A549 (cell line): ENCODE measurements around the gene ATP9A. TPM values are rescaled to one million over a fixed set of nuclear protein-coding genes. Genes with fewer than 3 reads are reported as not detected.

ENCODE experiments used
- ATAC-seq, 2 experiments: fragments of 200-7000 bp in 1 of 2; fragments of >200 bp in 1 of 2; cut with Nextera tagmentation in 1 of 2; cut with Tn5 transposase in 1 of 2; 3 replicates each; pipeline versions ENCODE4 v1.8.0 to v1.9.1; 2018 to 2020; ENCODE audit warnings: mild to moderate bottlenecking in 1 of 2, moderate library complexity in 1 of 2
- CTCF ChIA-PET: fragments of 300-600 bp; sonication (Branson Sonifier 250); formaldehyde crosslinking; extraction: SDS; loops from one replicate; lab custom pipeline; 2021; ENCODE audit warnings: antibody characterized with exemption, inconsistent platforms; lab: Yijun Ruan, JAX
- POLR2A ChIA-PET: fragments of 350-600 bp; formaldehyde crosslinking; extraction: SDS; loops from one replicate; lab custom pipeline; 2021; ENCODE audit warnings: antibody characterized with exemption, inconsistent platforms; lab: Yijun Ruan, JAX
- DNase-seq, 2 experiments: peaks; one replicate each; pipeline versions ENCODE4 v3.0.0 to v3.0.0-alpha.2; 2011 to 2016; ENCODE audit warnings: low read depth in 1 of 2, low spot score in 1 of 2
- FAIRE-seq: peaks from 2 replicates; lab custom pipeline; 2011; peaks lifted over from hg19 to GRCh38; lab: Jason Lieb, UNC
- H3K27ac ChIP-seq, 2 experiments: fragments of >200 bp; sonication (Bioruptor Twin); formaldehyde crosslinking; 3 replicates each; pipeline ENCODE4 v1.5.1; 2016 to 2017
- H3K4me1 ChIP-seq: fragments of >200 bp; sonication (Bioruptor Twin); formaldehyde crosslinking; 3 replicates; pipeline ENCODE4 v1.6.1; 2016
- H3K4me2 ChIP-seq: fragments of >200 bp; sonication (Bioruptor Twin); formaldehyde crosslinking; 3 replicates; pipeline ENCODE4 v1.6.1; 2016
- H3K4me3 ChIP-seq: fragments of >200 bp; sonication (Bioruptor Twin); formaldehyde crosslinking; 3 replicates; pipeline ENCODE4 v1.5.1; 2016
- H3K9me3 ChIP-seq: fragments of >200 bp; sonication (Bioruptor Twin); formaldehyde crosslinking; 3 replicates; pipeline ENCODE4 v1.6.1; 2016
- CEBPB ChIP-seq, 2 experiments: fragments of >200 bp in 1 of 2; sonication (Bioruptor Twin) in 1 of 2; formaldehyde crosslinking in 1 of 2; IDR thresholded peaks; 2 replicates each; pipeline ENCODE4 v1.6.1; 2012 to 2016
- CHD2 ChIP-seq: fragments of 150-350 bp; IDR thresholded peaks from 2 replicates; pipeline ENCODE4 v1.6.1; 2014; ENCODE audit warnings: low read length; ENCODE audit not compliant: partially characterized antibody
- CHD4 ChIP-seq: fragments of 200-600 bp; sonication (generic); IDR thresholded peaks from 2 replicates; pipeline ENCODE4 v1.6.1; 2016; ENCODE audit warnings: antibody characterized with exemption, mild to moderate bottlenecking, borderline replicate concordance
- CTCF ChIP-seq: fragments of >200 bp; sonication (Bioruptor Twin); formaldehyde crosslinking; IDR thresholded peaks from 3 replicates; pipeline ENCODE4 v1.5.1; 2016
- EHF ChIP-seq: fragments of 250-450 bp; sonication (Bioruptor Pico); IDR thresholded peaks from 2 replicates; pipeline ENCODE4 v1.5.0; 2020; ENCODE audit warnings: mild to moderate bottlenecking
- EHMT2 ChIP-seq: fragments of 200-600 bp; sonication (generic); IDR thresholded peaks from 2 replicates; pipeline ENCODE4 v1.6.1; 2016; ENCODE audit warnings: antibody characterized with exemption, low read depth, mild to moderate bottlenecking, moderate library complexity
- ELK1 ChIP-seq: fragments of 150-350 bp; IDR thresholded peaks from 2 replicates; pipeline ENCODE4 v1.6.1; 2014; ENCODE audit warnings: low read depth, mild to moderate bottlenecking, low read length
- EP300 ChIP-seq, 2 experiments: fragments of >200 bp; sonication (Bioruptor Twin); formaldehyde crosslinking; IDR thresholded peaks; 2 replicates in 1 of 2; 3 replicates in 1 of 2; pipeline ENCODE4 v1.6.1; 2016 to 2017
- FOSL2 ChIP-seq, 2 experiments: fragments of 450-650 bp in 1 of 2; fragments of >200 bp in 1 of 2; sonication (Bioruptor Twin) in 1 of 2; formaldehyde crosslinking; IDR thresholded peaks; 2 replicates each; pipeline versions ENCODE4 v1.5.0 to v1.6.1; 2016 to 2020; ENCODE audit warnings: mild to moderate bottlenecking in 1 of 2, moderate library complexity in 1 of 2
- FOXS1 ChIP-seq: fragments of 250-450 bp; sonication (Bioruptor Pico); IDR thresholded peaks from 2 replicates; pipeline ENCODE4 v1.5.0; 2020; ENCODE audit warnings: mild to moderate bottlenecking, moderate library complexity
- GATA3 ChIP-seq: IDR thresholded peaks from 2 replicates; pipeline ENCODE4 v1.6.1; 2012; ENCODE audit warnings: borderline replicate concordance
- HDAC2 ChIP-seq: fragments of 200-600 bp; sonication (generic); IDR thresholded peaks from 2 replicates; pipeline ENCODE4 v1.6.1; 2016
- HEYL ChIP-seq: fragments of 250-450 bp; sonication (Bioruptor Pico); IDR thresholded peaks from 2 replicates; pipeline ENCODE4 v1.8.0; 2021; ENCODE audit warnings: mild to moderate bottlenecking, moderate library complexity
- JUNB ChIP-seq: fragments of >200 bp; sonication (Bioruptor Twin); formaldehyde crosslinking; IDR thresholded peaks from 2 replicates; pipeline ENCODE4 v1.6.1; 2016
- MAX ChIP-seq: IDR thresholded peaks from 2 replicates; pipeline ENCODE4 v1.6.1; 2012
- MYC ChIP-seq: IDR thresholded peaks from 2 replicates; pipeline ENCODE4 v1.6.1; 2012; ENCODE audit warnings: mild to moderate bottlenecking, inconsistent platforms, low read length, improper control_type of control experiment, borderline replicate concordance
- NPAS2 ChIP-seq: fragments of 250-450 bp; sonication (Bioruptor Pico); IDR thresholded peaks from 2 replicates; pipeline ENCODE4 v1.8.0; 2022; ENCODE audit warnings: mild to moderate bottlenecking, moderate library complexity, borderline replicate concordance
- NR3C1 ChIP-seq: fragments of >200 bp; sonication (Bioruptor Twin); formaldehyde crosslinking; IDR thresholded peaks from 3 replicates; pipeline ENCODE4 v1.6.1; 2017
- PBX3 ChIP-seq: IDR thresholded peaks from 2 replicates; pipeline ENCODE4 v1.6.1; 2012
- REST ChIP-seq: fragments of 200-600 bp; sonication (generic); IDR thresholded peaks from 2 replicates; pipeline ENCODE4 v1.6.1; 2016; ENCODE audit warnings: antibody characterized with exemption, mild to moderate bottlenecking, moderate library complexity
- SMC3 ChIP-seq: fragments of >200 bp; sonication (Bioruptor Twin); formaldehyde crosslinking; IDR thresholded peaks from 3 replicates; pipeline ENCODE4 v1.6.1; 2018; ENCODE audit warnings: inconsistent platforms
- SREBF2 ChIP-seq: fragments of 450-650 bp; IDR thresholded peaks from 2 replicates; pipeline ENCODE4 v1.6.1; 2014; ENCODE audit warnings: mild to moderate bottlenecking, moderate library complexity
- ZNF302 ChIP-seq: fragments of 250-450 bp; sonication (Bioruptor Pico); IDR thresholded peaks from 2 replicates; pipeline ENCODE4 v1.9.0; 2021; ENCODE audit warnings: inconsistent platforms, mild to moderate bottlenecking, moderate library complexity
- WGBS: methylation state at CpG from one replicate; pipeline ENCODE4 v1.1.6; 2017; ENCODE audit errors: missing lambda C conversion rate; 5-methylcytosine and 5-hydroxymethylcytosine counted together
- polyA plus RNA-seq, 4 experiments: library from polyadenylated mRNA; depleted of rRNA in 3 of 4; stranded (reverse); fragments of >200 nt; fragmentation: RNase III in 1 of 4; extraction: RNeasy Plus Mini Kit Qiagen cat#74134 plus additional on column Dnase treatment in 1 of 4; gene quantifications; 2 replicates in 3 of 4; 3 replicates in 1 of 4; pipeline ENCODE4 v1.2.3, GENCODE V29; 2011 to 2017
- TF ChIP-seq, protein P1 (sequence below): fragments of >200 bp; sonication (Bioruptor Twin); formaldehyde crosslinking; IDR thresholded peaks from 2 replicates; pipeline ENCODE4 v1.6.1; 2016
- TF ChIP-seq, protein P2 (sequence below): fragments of 250-450 bp; sonication (Bioruptor Pico); IDR thresholded peaks from 2 replicates; pipeline ENCODE4 v1.5.0; 2021; ENCODE audit warnings: mild to moderate bottlenecking, moderate library complexity, borderline replicate concordance

ATP9A gene
- polyA plus RNA-seq, 2 of the 4 experiments (the other 2 are of a cell fraction), result 9.9 to 23.6 TPM

DNA sequence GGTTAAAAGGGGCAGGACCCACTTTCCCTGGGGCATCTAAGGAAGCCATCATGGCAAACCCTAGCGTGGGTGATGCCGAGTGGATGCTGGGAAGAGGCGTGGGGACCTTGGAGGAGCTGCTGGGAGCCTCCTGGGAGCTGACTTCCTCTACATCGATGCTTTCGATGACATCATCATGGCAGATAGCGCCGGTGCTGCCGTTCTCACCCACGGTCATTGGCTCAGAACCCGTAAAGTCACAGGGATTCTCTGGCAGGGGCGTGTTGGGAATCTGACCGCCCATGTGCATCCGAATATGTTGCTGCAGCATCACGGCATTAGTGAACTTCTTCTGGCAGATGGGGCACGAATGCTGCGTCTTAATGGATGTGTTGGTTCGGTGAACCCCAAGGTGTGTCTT lies 22.1 kb upstream of the ATP9A start:
- no peak overlapping the region for H3K4me3 ChIP-seq
- POLR2A ChIA-PET, result no interaction called here
- ATAC-seq (no peak), DNase-seq (no peak), FAIRE-seq (no peak)
- H3K27ac ChIP-seq, result no peak overlapping the region
- TF ChIP-seq, protein P1, sequence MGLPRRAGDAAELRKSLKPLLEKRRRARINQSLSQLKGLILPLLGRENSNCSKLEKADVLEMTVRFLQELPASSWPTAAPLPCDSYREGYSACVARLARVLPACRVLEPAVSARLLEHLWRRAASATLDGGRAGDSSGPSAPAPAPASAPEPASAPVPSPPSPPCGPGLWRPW, result no peak
- TF ChIP-seq EHMT2, result no peak
- no peak for TF ChIP-seq GATA3
- no peak for TF ChIP-seq CHD2
- no peak for TF ChIP-seq CTCF
- no peak for TF ChIP-seq CHD4
- TF ChIP-seq NPAS2, result no peak
- no peak for TF ChIP-seq CEBPB (IDR thresholded peaks at IDR 0.05)
- no peak for TF ChIP-seq NR3C1
- no peak for TF ChIP-seq PBX3
- TF ChIP-seq FOXS1 (CRISPR knock-in tag), result no peak
- TF ChIP-seq, protein P2, sequence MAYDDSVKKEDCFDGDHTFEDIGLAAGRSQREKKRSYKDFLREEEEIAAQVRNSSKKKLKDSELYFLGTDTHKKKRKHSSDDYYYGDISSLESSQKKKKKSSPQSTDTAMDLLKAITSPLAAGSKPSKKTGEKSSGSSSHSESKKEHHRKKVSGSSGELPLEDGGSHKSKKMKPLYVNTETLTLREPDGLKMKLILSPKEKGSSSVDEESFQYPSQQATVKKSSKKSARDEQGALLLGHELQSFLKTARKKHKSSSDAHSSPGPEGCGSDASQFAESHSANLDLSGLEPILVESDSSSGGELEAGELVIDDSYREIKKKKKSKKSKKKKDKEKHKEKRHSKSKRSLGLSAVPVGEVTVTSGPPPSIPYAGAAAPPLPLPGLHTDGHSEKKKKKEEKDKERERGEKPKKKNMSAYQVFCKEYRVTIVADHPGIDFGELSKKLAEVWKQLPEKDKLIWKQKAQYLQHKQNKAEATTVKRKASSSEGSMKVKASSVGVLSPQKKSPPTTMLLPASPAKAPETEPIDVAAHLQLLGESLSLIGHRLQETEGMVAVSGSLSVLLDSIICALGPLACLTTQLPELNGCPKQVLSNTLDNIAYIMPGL (CRISPR knock-in tag), result no peak
- no peak for TF ChIP-seq REST
- TF ChIP-seq EHF (CRISPR knock-in tag), result no peak
- no peak for TF ChIP-seq JUNB
- no peak for TF ChIP-seq SMC3
- TF ChIP-seq FOSL2 (IDR thresholded peaks at IDR 0.05), result no peak
- TF ChIP-seq FOSL2 (CRISPR knock-in tag; IDR thresholded peaks at IDR 0.05), result no peak
- no peak for TF ChIP-seq MYC
- 94% methylated on average over 16 of the region's 17 CpGs for WGBS
- no peaks in the 10 kb centered on the region for H3K9me3 ChIP-seq
- H3K4me2 ChIP-seq, result no peak overlapping the region
- CTCF ChIA-PET, result interaction anchor here (0.9 to 2.6 kb wide), 5 partner anchors 9 to 43 kb away, joined by 3 to 11 read pairs (median 4); no protein-coding TSS in a partner anchor
- H3K4me1 ChIP-seq, result no peaks in the 10 kb centered on the region

DNA sequence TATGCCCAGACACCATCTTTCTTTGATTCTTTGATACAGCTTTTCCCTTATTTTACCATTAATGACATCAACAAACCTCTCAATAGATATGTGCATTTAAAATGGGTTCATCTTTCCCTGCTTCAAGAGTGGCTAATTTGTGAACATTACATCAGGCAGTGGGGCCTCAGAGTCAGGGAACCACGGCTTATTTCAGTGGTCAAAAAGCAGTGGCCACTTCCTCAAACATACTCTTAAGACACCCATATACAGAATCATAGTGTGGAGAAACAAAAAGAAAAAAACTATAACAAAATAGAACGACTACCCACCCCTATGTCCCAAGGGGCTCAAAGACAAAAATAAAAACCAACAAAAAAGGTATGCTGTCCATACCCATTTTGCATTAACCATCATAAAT lies 21.2 kb upstream of the ATP9A start:
- FAIRE-seq (no peak), DNase-seq (no peak), ATAC-seq (no peak)
- Histone ChIP-seq H3K9me3 (no peaks in the 10 kb centered on the region), H3K4me3 (no peak overlapping the region), H3K4me2 (no peak overlapping the region), H3K4me1 (no peaks in the 10 kb centered on the region), H3K27ac (no peak overlapping the region)
- CTCF ChIA-PET, result interaction anchor here (0.6 to 1.0 kb wide), 4 partner anchors 8 to 200 kb away, joined by 3 to 4 read pairs (median 3); no protein-coding TSS in a partner anchor
- TF ChIP-seq MAX (no peak), ELK1 (no peak), CEBPB (IDR thresholded peaks at IDR 0.05) (no peak), ZNF302 (CRISPR knock-in tag) (no peak), FOXS1 (CRISPR knock-in tag) (no peak), EP300 (IDR thresholded peaks at IDR 0.05) (no peak), HEYL (CRISPR knock-in tag) (no peak), HDAC2 (no peak), SREBF2 (no peak)
- POLR2A ChIA-PET, result no interaction called here
- 38% methylated on average over 2 of the region's 2 CpGs for WGBS
